IPS-11a (cell line): ENCODE measurements around the gene TET1.
"Not testable (repeated sequence)": the region's sequence is repeated elsewhere in the genome, so short reads cannot be mapped to it uniquely, and the experiment has no call there.

Experiments
- H3K4me3 ChIP-seq: one replicate; pipeline ENCODE4 v1.5.1; 2013; ENCODE audit warnings: low read depth, low read length, control low read depth

Gene TET1

GRCh38 chr10:68560186-68560942, at the start of gene TET1:
Gene TET1, plus strand, starts transcription at chr10:68560337. Its CDS starts 12,002 bp downstream, at chr10:68572339.
- peak within 1 kb of the TSS; percentile 90 for H3K4me3 ChIP-seq

GRCh38 chr10:68516216-68516615, 43.9 kb upstream of the TET1 start:
- not testable (repeated sequence) for H3K4me3 ChIP-seq

- H3K4me3 ChIP-seq: no peak overlapping the region
Observed at GRCh38 chr10:68516766-68517165, 43.4 kb upstream of the TET1 start.

GRCh38 chr10:68517188-68517587, 42.9 kb upstream of the TET1 start:
- H3K4me3 ChIP-seq: no peak overlapping the region

- not testable (repeated sequence) for H3K4me3 ChIP-seq
Observed at GRCh38 chr10:68518609-68519008, 41.5 kb upstream of the TET1 start.

- H3K4me3 ChIP-seq: not testable (repeated sequence)
Observed at GRCh38 chr10:68525490-68526038, 34.6 kb upstream of the TET1 start.

GRCh38 chr10:68526634-68527307, 33.4 kb upstream of the TET1 start:
- H3K4me3 ChIP-seq: peak overlapping the region; percentile 91

GRCh38 chr10:68536973-68537372, 23.2 kb upstream of the TET1 start:
- H3K4me3 ChIP-seq: no peak overlapping the region

GRCh38 chr10:68537796-68538195, 22.3 kb upstream of the TET1 start:
- no peak overlapping the region for H3K4me3 ChIP-seq

- no peak overlapping the region for H3K4me3 ChIP-seq
Observed at GRCh38 chr10:68543004-68543918, 16.9 kb upstream of the TET1 start.

- H3K4me3 ChIP-seq: no peak overlapping the region
Observed at GRCh38 chr10:68550747-68551411, 9.3 kb upstream of the TET1 start.

- H3K4me3 ChIP-seq: no peak overlapping the region
Observed at GRCh38 chr10:68553138-68553537, 7.0 kb upstream of the TET1 start.

- no peak overlapping the region for H3K4me3 ChIP-seq
Observed at GRCh38 chr10:68553599-68553998, 6.5 kb upstream of the TET1 start.

GRCh38 chr10:68558478-68558877, 1.7 kb upstream of the TET1 start:
- H3K4me3 ChIP-seq: no peak overlapping the region

GRCh38 chr10:68559251-68559650, 886 bp upstream of the TET1 start:
- H3K4me3 ChIP-seq: no peak overlapping the region

GRCh38 chr10:68559841-68560185, 324 bp upstream of the TET1 start:
- peak overlapping the region; percentile 90 for H3K4me3 ChIP-seq

- peak overlapping the region; percentile 90 for H3K4me3 ChIP-seq
Observed at GRCh38 chr10:68560943-68561864, 1.1 kb downstream of the TET1 start.

GRCh38 chr10:68561865-68562649, 1.9 kb downstream of the TET1 start:
- H3K4me3 ChIP-seq: peak overlapping the region; percentile 90
